IgD-negative memory B cell (primary cell): ENCODE results near the gene SPAST. TPM values are rescaled to one million over a fixed set of nuclear protein-coding genes. Genes with fewer than 3 reads are reported as not detected.
"Not testable (repeated sequence)": the region's sequence is repeated elsewhere in the genome, so short reads cannot be mapped to it uniquely, and the experiment has no call there.

Experiments used
- H3K27ac Mint-ChIP-seq, 3 donors: one replicate each; pipeline ENCODE4 v1.8.0; 2020 to 2022; ENCODE audit warnings: mild to moderate bottlenecking in 3 of 3, mixed read lengths in 3 of 3, moderate library complexity in 1 of 3
- H3K27me3 Mint-ChIP-seq: one replicate; pipeline ENCODE4 v1.8.0; 2021; ENCODE audit warnings: mixed read lengths
- H3K36me3 Mint-ChIP-seq: one replicate; pipeline ENCODE4 v1.8.0; 2020; ENCODE audit warnings: mild to moderate bottlenecking, mixed read lengths
- H3K4me1 Mint-ChIP-seq, 3 donors: one replicate each; pipeline ENCODE4 v1.8.0; 2020 to 2022; ENCODE audit warnings: mixed read lengths in 3 of 3, mild to moderate bottlenecking in 1 of 3
- H3K4me3 Mint-ChIP-seq, 4 donors: one replicate each; pipeline ENCODE4 v1.8.0; 2020 to 2022; ENCODE audit warnings: mild to moderate bottlenecking in 4 of 4, mixed read lengths in 4 of 4, moderate library complexity in 3 of 4
- H3K9me3 Mint-ChIP-seq, 3 donors: one replicate each; pipeline ENCODE4 v1.8.0; 2020 to 2021; ENCODE audit warnings: mixed read lengths in 3 of 3, mild to moderate bottlenecking in 1 of 3
- polyA plus RNA-seq: library from polyadenylated mRNA; unstranded; fragments of 300-500 nt; fragmentation: Illumina TruSeq; gene quantifications from one replicate; pipeline ENCODE4 v1.2.3, GENCODE V29; 2021

The SPAST gene
- polyA plus RNA-seq, 1 donor from 2014 or later = 14.3 TPM

GRCh38 chr2:32064713-32065112 lies 1.4 kb downstream of the SPAST start:
- H3K27ac Mint-ChIP-seq = peak overlapping the region; percentile 17 to 94 (median 91)
- peaks cover 5% of the 10 kb centered on the region for H3K36me3 Mint-ChIP-seq
- no peaks in the 10 kb centered on the region for H3K27me3 Mint-ChIP-seq
- H3K9me3 Mint-ChIP-seq = no peaks in the 10 kb centered on the region
- H3K4me3 Mint-ChIP-seq = peak overlapping the region; percentile 97 to 100 (median 99)
- H3K4me1 Mint-ChIP-seq = peaks cover 13 to 15% (median 14%) of the 10 kb centered on the region in 3 donors

GRCh38 chr2:32067549-32067948 lies 4.2 kb downstream of the SPAST start:
- Mint-ChIP-seq H3K27ac (no peak overlapping the region), H3K36me3 (peaks cover 5% of the 10 kb centered on the region), H3K9me3 (no peaks in the 10 kb centered on the region), H3K4me1 (peaks cover 17 to 26% (median 20%) of the 10 kb centered on the region in 3 donors), H3K4me3 (peak overlapping the region in 2 of 4 donors; percentile 41 to 48), H3K27me3 (no peaks in the 10 kb centered on the region)

GRCh38 chr2:32074134-32074506 lies 10.8 kb downstream of the SPAST start:
- Mint-ChIP-seq H3K36me3 (peaks cover 5% of the 10 kb centered on the region), H3K27ac (no peak overlapping the region), H3K9me3 (no peaks in the 10 kb centered on the region), H3K27me3 (no peaks in the 10 kb centered on the region), H3K4me3 (peak overlapping the region in 1 of 4 donors; percentile 20), H3K4me1 (peaks cover 10 to 25% (median 24%) of the 10 kb centered on the region in 3 donors)

- Mint-ChIP-seq H3K4me1 (peaks cover 0 to 3% (median 0%) of the 10 kb centered on the region in 3 donors), H3K9me3 (peaks cover 0 to 2% (median 0%) of the 10 kb centered on the region in 3 donors), H3K27ac (no peak overlapping the region), H3K27me3 (no peaks in the 10 kb centered on the region), H3K36me3 (peaks cover 7% of the 10 kb centered on the region), H3K4me3 (no peak overlapping the region)
Measured at GRCh38 chr2:32095671-32096070, 32.3 kb downstream of the SPAST start.

- H3K9me3 Mint-ChIP-seq = peaks cover 0 to 3% (median 1%) of the 10 kb centered on the region in 3 donors
- no peaks in the 10 kb centered on the region for H3K27me3 Mint-ChIP-seq
- H3K36me3 Mint-ChIP-seq = peaks cover 28% of the 10 kb centered on the region
- H3K4me3 Mint-ChIP-seq = no peak overlapping the region
- no peak overlapping the region for H3K27ac Mint-ChIP-seq
- H3K4me1 Mint-ChIP-seq = peaks cover 4 to 10% (median 6%) of the 10 kb centered on the region in 3 donors
Measured at GRCh38 chr2:32108111-32108510, 44.8 kb downstream of the SPAST start.

- Mint-ChIP-seq H3K27me3 (no peaks in the 10 kb centered on the region), H3K36me3 (peaks cover 6% of the 10 kb centered on the region), H3K4me1 (no peaks in the 10 kb centered on the region), H3K27ac (no peak overlapping the region), H3K9me3 (no peaks in the 10 kb centered on the region), H3K4me3 (no peak overlapping the region)
Measured at GRCh38 chr2:32118055-32118454, 54.7 kb downstream of the SPAST start.

GRCh38 chr2:32119161-32119560 lies 55.8 kb downstream of the SPAST start:
- H3K27ac Mint-ChIP-seq = no peak overlapping the region
- peaks cover 0 to 2% (median 0%) of the 10 kb centered on the region in 3 donors for H3K4me1 Mint-ChIP-seq
- H3K9me3 Mint-ChIP-seq = no peaks in the 10 kb centered on the region
- peaks cover 6% of the 10 kb centered on the region for H3K36me3 Mint-ChIP-seq
- no peak overlapping the region for H3K4me3 Mint-ChIP-seq
- H3K27me3 Mint-ChIP-seq = no peaks in the 10 kb centered on the region

- peaks cover 7% of the 10 kb centered on the region for H3K36me3 Mint-ChIP-seq
- no peak overlapping the region for H3K27ac Mint-ChIP-seq
- H3K4me1 Mint-ChIP-seq = peaks cover 0 to 2% (median 2%) of the 10 kb centered on the region in 3 donors
Measured at GRCh38 chr2:32124660-32125059, 61.3 kb downstream of the SPAST start.

GRCh38 chr2:32128636-32129035 lies 65.3 kb downstream of the SPAST start:
- Mint-ChIP-seq H3K4me1 (peaks cover 0 to 2% (median 0%) of the 10 kb centered on the region in 3 donors), H3K9me3 (peaks cover 0 to 2% (median 0%) of the 10 kb centered on the region in 3 donors), H3K27me3 (no peaks in the 10 kb centered on the region), H3K36me3 (peaks cover 3% of the 10 kb centered on the region), H3K4me3 (no peak overlapping the region), H3K27ac (no peak overlapping the region)

More at GRCh38 chr2:32124660-32125059, 61.3 kb downstream of the SPAST start:
- Mint-ChIP-seq H3K27me3 (no peaks in the 10 kb centered on the region), H3K9me3 (peaks cover 0 to 2% (median 0%) of the 10 kb centered on the region in 3 donors), H3K4me3 (no peak overlapping the region)

- Mint-ChIP-seq H3K27me3 (no peaks in the 10 kb centered on the region), H3K9me3 (peaks cover 0 to 2% (median 0%) of the 10 kb centered on the region in 3 donors), H3K36me3 (peaks cover 3% of the 10 kb centered on the region), H3K27ac (peak overlapping the region in 1 of 3 donors; percentile 79), H3K4me3 (no peak overlapping the region), H3K4me1 (peaks cover 0 to 2% (median 0%) of the 10 kb centered on the region in 3 donors)
Measured at GRCh38 chr2:32129086-32129485, 65.7 kb downstream of the SPAST start.

GRCh38 chr2:32135409-32135808 lies 72.1 kb downstream of the SPAST start:
- H3K4me3 Mint-ChIP-seq = no peak overlapping the region
- no peaks in the 10 kb centered on the region for H3K9me3 Mint-ChIP-seq
- H3K27me3 Mint-ChIP-seq = no peaks in the 10 kb centered on the region
- H3K27ac Mint-ChIP-seq = peak overlapping the region in 1 of 3 donors; percentile 74
- H3K4me1 Mint-ChIP-seq = peaks cover 0 to 2% (median 0%) of the 10 kb centered on the region in 3 donors
- H3K36me3 Mint-ChIP-seq = peaks cover 10% of the 10 kb centered on the region

- H3K27ac Mint-ChIP-seq = no peak overlapping the region
Measured at GRCh38 chr2:32136097-32136496, 72.7 kb downstream of the SPAST start.

GRCh38 chr2:32151544-32151943 lies 88.2 kb downstream of the SPAST start:
- not testable (repeated sequence) for H3K4me1 Mint-ChIP-seq, H3K27me3 Mint-ChIP-seq, H3K4me3 Mint-ChIP-seq, H3K27ac Mint-ChIP-seq, H3K36me3 Mint-ChIP-seq, H3K9me3 Mint-ChIP-seq

More at GRCh38 chr2:32136097-32136496, 72.7 kb downstream of the SPAST start:
- no peak overlapping the region for H3K4me3 Mint-ChIP-seq
- peaks cover 10% of the 10 kb centered on the region for H3K36me3 Mint-ChIP-seq
- peaks cover 0 to 2% (median 0%) of the 10 kb centered on the region in 3 donors for H3K4me1 Mint-ChIP-seq
- H3K9me3 Mint-ChIP-seq = no peaks in the 10 kb centered on the region
- H3K27me3 Mint-ChIP-seq = no peaks in the 10 kb centered on the region

- Mint-ChIP-seq H3K4me1 (peaks cover 2 to 7% (median 3%) of the 10 kb centered on the region in 3 donors), H3K27me3 (no peaks in the 10 kb centered on the region), H3K4me3 (no peak overlapping the region), H3K27ac (no peak overlapping the region), H3K9me3 (no peaks in the 10 kb centered on the region), H3K36me3 (peaks cover 2% of the 10 kb centered on the region)
Measured at GRCh38 chr2:32159678-32160077, 96.3 kb downstream of the SPAST start.

GRCh38 chr2:32161296-32161695 lies 97.9 kb downstream of the SPAST start:
- Mint-ChIP-seq H3K4me1 (peaks cover 9 to 19% (median 11%) of the 10 kb centered on the region in 3 donors), H3K9me3 (no peaks in the 10 kb centered on the region), H3K4me3 (peak overlapping the region in 1 of 4 donors; percentile 43), H3K27me3 (no peaks in the 10 kb centered on the region), H3K36me3 (peaks cover 2% of the 10 kb centered on the region), H3K27ac (no peak overlapping the region)

- Mint-ChIP-seq H3K4me3 (peak overlapping the region in 3 of 4 donors; percentile 45 to 99 (median 98)), H3K4me1 (peaks cover 25 to 36% (median 27%) of the 10 kb centered on the region in 3 donors), H3K27ac (peak overlapping the region in 1 of 3 donors; percentile 84)
- H3K27me3 Mint-ChIP-seq, H3K36me3 Mint-ChIP-seq, H3K9me3 Mint-ChIP-seq: not testable (repeated sequence)
Measured at GRCh38 chr2:32164254-32164653, 100.9 kb downstream of the SPAST start.
